ENCODE measurements around the gene FOXC2.

- TF ChIP-seq TAF1 (IDR thresholded peaks at IDR 0.05; ENCODE audit: low read depth, low read length) (no peak), SPI1 (IDR thresholded peaks at IDR 0.05; ENCODE audit: low read depth, low read length) (no peak), POLR2A (IDR thresholded peaks at IDR 0.05; ENCODE audit: low read depth, low read length) (no peak), POLR2AphosphoS5 (IDR thresholded peaks at IDR 0.05; ENCODE audit: low read depth, low read length) (no peak), PAX5 (IDR thresholded peaks at IDR 0.05; ENCODE audit: insufficient read depth, low read length, severe bottlenecking) (no peak), POU2F2 (IDR thresholded peaks at IDR 0.05; ENCODE audit: low read depth, low read length) (no peak)
Measured at GRCh38 chr16:86570558-86571529, 4.2 kb downstream of the FOXC2 start.
